Fibroblast of villous mesenchyme (primary cell): ENCODE results near the gene JAKMIP2. TPM values are rescaled to one million over a fixed set of nuclear protein-coding genes. Genes with fewer than 3 reads are reported as not detected.

Source experiments
- DNase-seq: peaks from one replicate; pipeline ENCODE4 v3.0.0-alpha.2; 2010; ENCODE audit warnings: low read depth
- H3K4me3 ChIP-seq: 2 replicates; pipeline ENCODE4 v1.5.1; 2011; ENCODE audit warnings: low read depth, mild to moderate bottlenecking, low read length
- CTCF ChIP-seq: IDR thresholded peaks from 2 replicates; pipeline ENCODE4 v1.5.1; 2012; ENCODE audit warnings: low read depth, mild to moderate bottlenecking, low read length; ENCODE audit not compliant: insufficient read depth
- total RNA-seq: library from RNA; depleted of rRNA; stranded (reverse); fragments of >200 nt; gene quantifications from 2 replicates; pipeline ENCODE4 v1.2.3, GENCODE V29; 2012

The JAKMIP2 gene
- total RNA-seq, 1 donor, result 3.5 TPM

GRCh38 chr5:147565524-147565923 is 217.0 kb downstream of the JAKMIP2 start:
- no peak overlapping the region for H3K4me3 ChIP-seq
- TF ChIP-seq CTCF, result no peak
- no peak for DNase-seq

- no peak overlapping the region for H3K4me3 ChIP-seq
- no peak for DNase-seq
- TF ChIP-seq CTCF, result no peak
Measured at GRCh38 chr5:147564124-147564486, 218.4 kb downstream of the JAKMIP2 start.

GRCh38 chr5:147563466-147564123 is 218.9 kb downstream of the JAKMIP2 start:
- no peak for TF ChIP-seq CTCF
- DNase-seq, result no peak
- no peak overlapping the region for H3K4me3 ChIP-seq

GRCh38 chr5:147561435-147561834 is 221.1 kb downstream of the JAKMIP2 start:
- no peak for DNase-seq
- no peak overlapping the region for H3K4me3 ChIP-seq
- TF ChIP-seq CTCF, result no peak

GRCh38 chr5:147560718-147561331 is 221.7 kb downstream of the JAKMIP2 start:
- no peak overlapping the region for H3K4me3 ChIP-seq
- no peak for TF ChIP-seq CTCF
- DNase-seq, result no peak

- TF ChIP-seq CTCF, result no peak
- H3K4me3 ChIP-seq, result no peak overlapping the region
- no peak for DNase-seq
Measured at GRCh38 chr5:147559749-147560148, 222.8 kb downstream of the JAKMIP2 start.

- peak; percentile 91 for DNase-seq
- TF ChIP-seq CTCF, result peak; percentile 86
- no peak overlapping the region for H3K4me3 ChIP-seq
Measured at GRCh38 chr5:147558826-147559225, 223.7 kb downstream of the JAKMIP2 start.
